ENCODE data around the gene PRKG1. TPM values are rescaled to one million over a fixed set of nuclear protein-coding genes. Genes with fewer than 3 reads are reported as not detected.

The PRKG1 gene
- total RNA-seq, 1 donor, result 67.3 TPM

DNA sequence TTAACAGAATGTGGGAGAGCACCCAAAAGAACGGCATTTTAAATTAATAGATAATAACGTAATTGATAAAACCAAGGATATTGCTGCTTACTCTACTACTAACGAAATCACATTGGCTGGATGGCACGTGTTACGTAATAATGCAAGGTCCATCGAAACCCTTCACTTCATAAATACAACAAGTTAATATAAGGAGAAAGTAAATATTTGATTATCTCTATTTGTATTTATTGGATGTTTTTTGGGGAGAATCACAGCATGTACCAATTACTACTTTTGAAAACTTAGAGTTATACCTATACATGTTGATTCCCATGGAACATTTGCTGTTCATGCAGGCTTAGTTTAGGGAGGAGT lies 1.6 kb downstream of the PRKG1 start:
- DNase-seq (ENCODE audit: low read depth in 2 of 3, low spot score in 2 of 3), result no peak

DNA sequence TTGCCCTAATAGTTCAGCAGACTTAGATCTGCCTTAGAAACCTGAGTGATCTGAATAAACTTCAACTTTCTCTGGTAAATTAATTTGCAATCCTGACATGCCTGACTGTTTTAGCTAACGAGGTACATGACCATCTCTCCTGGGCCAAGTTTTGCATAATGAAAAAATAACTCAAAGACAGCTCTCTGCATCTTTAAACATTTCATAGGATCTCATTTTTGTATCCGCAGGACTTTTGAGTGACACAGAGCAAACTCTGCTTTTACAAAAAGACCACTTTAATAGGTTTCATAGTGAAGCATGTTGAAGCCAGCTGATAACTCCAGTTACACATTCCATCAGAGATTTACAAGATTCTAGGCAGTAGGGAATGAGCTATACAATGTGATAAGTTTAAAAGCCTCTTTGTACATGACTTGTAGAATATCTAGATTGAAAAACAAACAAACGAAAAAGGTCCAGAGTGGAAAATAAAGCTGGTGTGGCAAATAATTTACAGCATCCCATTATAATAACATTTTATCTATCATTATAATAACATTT lies 2.1 kb downstream of the PRKG1 start:
- DNase-seq (ENCODE audit: low read depth in 2 of 3, low spot score in 2 of 3), result no peak

DNA sequence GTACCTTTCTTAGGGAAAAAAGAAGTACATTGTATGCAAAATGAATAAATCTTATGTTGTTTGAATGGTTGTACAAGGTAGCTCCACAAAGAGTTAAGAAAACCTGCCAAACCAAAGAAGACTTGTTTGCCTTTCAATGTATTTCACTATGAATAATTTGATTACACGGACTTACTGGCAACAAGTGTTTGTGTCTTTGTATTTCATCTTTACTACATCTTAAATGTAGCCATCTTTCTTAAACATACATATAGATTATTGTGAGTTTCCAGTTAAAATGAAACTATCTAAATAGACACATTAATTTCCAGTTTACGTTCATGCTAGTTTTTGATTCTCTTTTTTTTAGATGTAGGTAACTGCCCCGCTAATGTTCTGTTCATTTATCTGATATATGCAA lies 2.8 kb downstream of the PRKG1 start:
- DNase-seq (ENCODE audit: low read depth in 2 of 3, low spot score in 2 of 3), result no peak

DNA sequence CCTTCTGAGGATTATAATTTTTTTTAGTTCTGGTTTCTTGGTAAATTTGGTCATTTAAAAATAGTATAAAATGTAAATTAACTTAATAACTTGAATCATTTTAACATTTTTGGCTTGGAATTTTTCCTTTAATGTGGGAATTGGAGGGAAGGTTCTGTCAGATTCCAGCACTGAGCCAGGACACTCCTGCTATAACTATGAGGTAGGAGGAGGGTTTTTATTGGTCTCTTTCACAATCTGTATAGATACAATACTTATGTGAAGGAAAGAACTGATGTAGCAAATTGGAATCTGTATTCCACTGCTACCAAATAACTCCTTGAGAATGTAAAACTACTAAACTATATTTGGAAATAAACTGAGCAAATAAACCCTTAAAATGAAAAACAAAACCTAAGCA lies 3.2 kb downstream of the PRKG1 start:
- no peak for DNase-seq (ENCODE audit: low read depth in 2 of 3, low spot score in 2 of 3)

DNA sequence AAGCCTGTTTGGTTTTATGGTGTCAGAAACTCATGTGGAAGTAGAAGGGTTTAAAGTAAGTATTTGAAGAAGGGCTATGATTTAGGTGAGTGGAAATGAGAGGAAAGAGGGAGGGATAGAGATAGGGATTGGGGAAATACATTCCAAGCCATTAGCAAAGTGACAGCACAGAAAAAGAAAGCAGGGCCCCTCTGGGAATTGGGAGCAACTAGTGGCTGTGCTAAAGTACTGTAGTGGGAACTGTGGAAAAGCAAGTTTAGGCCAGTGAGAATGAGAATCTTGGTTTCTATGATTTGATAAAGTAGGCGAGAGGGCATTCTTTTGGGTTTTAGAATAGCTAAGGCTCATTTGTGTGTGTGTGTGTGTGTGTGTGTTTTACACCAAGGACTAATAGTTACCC lies 5.0 kb downstream of the PRKG1 start:
- DNase-seq (ENCODE audit: low read depth in 2 of 3, low spot score in 2 of 3), result no peak

DNA sequence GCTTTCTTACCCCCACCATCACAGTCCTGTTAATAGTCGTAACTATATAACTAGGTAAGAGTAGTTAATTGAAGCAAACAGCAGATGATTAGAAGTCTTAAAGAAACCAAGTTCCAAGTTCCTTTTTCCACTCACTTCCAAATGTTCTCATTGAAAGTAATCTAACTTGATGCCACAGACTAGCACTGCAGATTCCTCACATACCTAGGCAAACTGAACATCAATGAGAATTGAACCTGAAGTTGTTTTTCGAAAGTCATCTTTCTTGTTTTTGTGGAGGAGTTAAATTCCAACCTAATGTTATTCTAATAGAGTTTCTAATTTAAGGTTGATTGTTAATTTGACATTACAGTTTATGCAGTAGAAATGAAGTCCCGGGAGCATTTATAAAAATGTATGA lies 5.5 kb downstream of the PRKG1 start:
- no peak for DNase-seq (ENCODE audit: low read depth in 2 of 3, low spot score in 2 of 3)

DNA sequence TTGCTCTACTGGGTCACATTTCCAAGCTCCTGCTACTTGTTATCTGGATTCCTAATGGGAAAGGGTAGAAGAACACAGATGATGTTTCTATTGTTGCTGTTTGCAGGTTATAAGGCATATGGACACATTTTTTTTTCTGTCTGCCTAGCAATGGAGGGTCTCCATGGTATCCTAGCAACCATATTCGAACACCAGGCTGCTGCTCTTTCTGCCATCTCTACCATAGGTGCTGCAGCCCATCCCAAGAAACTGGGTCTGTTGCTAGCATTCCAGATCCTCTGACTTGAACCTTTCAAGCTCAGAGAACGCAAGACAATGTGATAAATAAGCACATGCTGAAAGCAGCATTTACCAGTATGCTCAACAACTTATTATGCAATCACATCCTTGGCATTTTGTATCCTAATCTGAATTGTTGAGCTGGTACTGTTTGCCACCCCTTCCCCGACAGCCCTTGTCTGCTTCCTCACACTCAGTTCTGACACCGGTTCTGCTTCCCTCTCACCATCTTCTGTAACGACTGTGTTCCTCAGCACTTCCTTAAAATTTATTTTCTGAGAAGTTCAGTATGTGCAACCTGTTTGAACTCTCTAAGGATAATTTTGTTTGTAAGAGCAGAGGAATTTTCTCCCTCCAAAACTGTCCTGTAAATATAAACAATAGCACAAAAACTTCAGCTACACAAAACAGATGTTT lies 6.2 kb downstream of the PRKG1 start:
- peak in 1 of 3 donors; percentile 8 for DNase-seq (ENCODE audit: low read depth in 2 of 3, low spot score in 2 of 3)

DNA sequence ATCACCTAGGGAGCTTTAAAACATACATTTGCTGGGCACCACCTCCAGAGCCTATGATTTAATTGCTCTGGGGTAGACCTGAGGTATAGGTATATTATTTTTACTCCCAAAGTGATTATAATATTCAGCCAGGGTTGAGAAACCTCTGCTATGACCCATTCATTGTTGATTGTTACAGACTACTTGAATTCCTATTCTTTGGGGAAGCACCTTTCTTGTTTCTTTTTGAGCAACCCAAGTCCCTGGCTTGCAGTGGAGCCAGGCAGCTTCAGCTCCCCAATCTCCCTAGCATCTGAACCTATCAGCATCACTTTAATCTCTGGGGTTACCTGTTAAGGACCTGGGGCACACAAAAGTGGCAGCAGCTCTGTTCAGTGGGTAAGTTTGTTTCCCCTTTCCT lies 8.6 kb downstream of the PRKG1 start:
- DNase-seq (ENCODE audit: low read depth in 2 of 3, low spot score in 2 of 3), result no peak

DNA sequence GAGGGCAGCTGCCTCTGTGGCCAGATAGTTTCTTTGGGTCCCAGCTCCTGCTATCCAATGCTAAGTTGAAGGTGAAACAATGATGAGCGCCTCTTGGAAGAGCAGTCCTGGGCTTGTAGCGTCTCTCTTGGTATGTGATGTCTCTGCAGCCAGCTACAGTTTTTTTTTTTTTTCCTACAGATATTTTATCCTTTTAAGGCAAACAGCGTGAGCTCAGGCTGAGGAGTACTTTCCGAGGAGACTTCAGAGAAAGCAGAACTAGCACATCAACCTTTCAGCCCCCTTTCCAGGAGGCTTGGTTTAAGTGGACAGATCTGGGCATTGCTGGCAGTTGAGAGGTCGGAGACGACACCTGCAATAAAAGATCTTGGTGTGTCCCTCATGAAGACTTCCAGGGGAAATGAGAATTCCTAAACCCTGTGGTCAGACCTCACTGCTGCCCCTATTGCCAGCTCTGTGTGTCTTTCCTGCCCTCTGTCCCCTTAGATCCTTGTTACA lies 9.1 kb downstream of the PRKG1 start:
- DNase-seq (ENCODE audit: low read depth in 2 of 3, low spot score in 2 of 3), result no peak

DNA sequence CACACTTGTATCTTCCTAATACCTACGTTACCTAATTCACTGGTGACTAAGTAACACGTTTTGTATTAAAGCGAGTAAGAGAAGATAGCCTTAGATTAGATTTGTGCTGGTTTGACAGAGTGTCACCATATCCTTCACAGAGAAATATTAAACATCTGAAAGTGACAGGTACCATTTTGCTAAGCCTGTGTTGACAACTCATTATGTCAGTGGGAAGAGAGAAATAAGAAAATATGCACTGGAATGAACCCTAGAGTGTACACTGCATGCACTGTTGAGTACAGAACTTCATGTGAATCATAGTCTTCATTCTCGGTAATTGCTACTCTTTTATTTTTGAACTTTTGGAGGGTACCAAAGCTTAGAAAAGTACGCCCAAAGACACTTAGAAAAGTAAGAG lies 10.9 kb downstream of the PRKG1 start:
- DNase-seq (ENCODE audit: low read depth in 2 of 3, low spot score in 2 of 3), result no peak

DNA sequence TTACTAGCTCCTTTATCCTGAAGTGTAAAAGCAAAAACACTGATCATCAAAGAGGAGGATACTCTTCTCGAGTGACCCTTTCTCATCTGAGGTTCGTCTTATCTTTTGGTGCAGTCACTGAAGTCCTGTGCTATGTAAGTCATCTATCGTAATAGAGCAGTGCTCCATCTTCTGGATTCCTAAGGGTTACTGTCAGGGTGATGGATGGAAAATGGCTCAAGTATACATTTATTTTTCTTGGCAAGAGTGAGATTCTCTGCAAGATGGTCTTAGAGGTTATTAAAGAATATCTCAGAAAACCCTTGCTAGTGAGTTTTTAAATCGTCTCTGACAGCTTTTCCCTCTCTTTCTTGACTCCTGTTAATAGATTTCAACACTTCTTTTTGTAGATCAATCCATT lies 12.4 kb downstream of the PRKG1 start:
- no peak for DNase-seq (ENCODE audit: low read depth in 2 of 3, low spot score in 2 of 3)

DNA sequence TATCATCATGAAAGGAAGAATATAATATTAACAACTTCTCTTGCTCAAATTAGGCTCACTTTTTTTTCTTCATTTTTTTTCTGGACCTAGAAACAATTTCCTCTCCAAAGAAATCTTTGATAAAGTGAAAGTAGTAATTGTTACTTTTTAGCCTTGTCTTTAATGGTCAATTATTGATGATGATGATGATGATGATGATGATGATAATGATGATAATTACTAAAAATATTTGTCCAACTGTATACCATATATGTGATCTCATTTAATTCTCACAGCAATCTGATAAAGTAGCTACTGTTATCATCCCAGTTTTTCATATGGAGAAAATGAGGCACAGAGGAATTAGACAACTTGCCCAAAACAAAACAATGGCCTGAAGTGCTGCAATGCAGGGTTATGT lies 12.8 kb downstream of the PRKG1 start:
- DNase-seq (ENCODE audit: low read depth in 2 of 3, low spot score in 2 of 3), result no peak

DNA sequence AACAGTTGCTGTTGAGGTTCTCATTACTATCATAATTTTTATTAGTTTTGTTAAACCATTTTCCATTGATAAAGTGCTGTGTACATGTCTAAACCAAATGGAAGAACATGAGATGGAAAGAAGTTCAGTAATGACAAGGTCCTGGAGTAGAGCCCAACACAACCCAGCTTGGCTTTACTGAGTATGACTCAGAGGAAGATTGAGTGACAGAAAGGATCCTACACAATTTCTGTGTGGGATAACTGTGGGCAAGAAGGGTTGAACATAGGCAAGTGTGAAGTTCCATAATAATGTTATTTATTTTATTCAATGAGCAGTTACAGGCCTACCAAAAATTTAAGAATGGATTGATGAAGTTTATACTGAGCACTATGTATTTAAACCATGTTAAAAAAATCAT lies 15.9 kb downstream of the PRKG1 start:
- DNase-seq (ENCODE audit: low read depth in 2 of 3, low spot score in 2 of 3), result no peak

DNA sequence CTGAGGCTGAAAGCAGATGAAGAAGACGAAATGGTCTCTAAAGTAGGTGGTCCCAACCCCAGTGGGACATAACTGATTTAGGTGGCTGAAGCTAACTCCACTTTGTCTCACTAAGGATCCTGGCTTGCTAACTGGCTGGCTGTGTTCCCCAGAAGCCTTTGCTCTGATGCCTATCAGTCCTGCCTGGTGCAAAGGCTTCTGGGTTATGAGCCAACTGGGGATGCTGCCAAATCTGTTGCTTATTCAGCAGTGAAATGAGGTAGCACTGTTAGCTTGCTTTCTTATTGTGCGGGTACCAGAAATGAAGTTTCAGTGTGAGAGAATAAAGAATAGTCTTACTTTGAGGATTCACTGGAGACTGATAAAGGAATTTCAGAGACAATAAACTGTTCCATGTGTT lies 18.1 kb downstream of the PRKG1 start:
- DNase-seq (ENCODE audit: low read depth in 2 of 3, low spot score in 2 of 3), result no peak

DNA sequence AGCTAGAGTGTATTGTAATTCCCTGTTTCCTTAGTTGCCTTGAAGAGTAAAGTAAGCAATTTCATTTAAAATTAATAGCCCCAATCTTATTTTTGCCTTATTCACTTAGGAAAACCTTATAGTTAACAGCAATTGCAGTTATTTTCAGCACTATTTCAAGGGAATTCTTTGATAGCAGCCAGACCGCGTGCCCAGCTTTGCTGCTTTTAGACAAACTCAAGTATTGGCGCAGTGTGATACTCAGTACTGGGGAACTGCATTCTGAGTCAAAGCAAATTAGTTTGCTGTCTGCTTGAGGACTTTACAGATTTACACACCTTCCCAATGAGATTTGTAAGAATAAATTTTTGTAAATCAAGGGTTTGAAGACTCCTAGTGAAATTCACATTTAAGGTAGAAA lies 21.2 kb downstream of the PRKG1 start:
- no peak for DNase-seq (ENCODE audit: low read depth in 2 of 3, low spot score in 2 of 3)

DNA sequence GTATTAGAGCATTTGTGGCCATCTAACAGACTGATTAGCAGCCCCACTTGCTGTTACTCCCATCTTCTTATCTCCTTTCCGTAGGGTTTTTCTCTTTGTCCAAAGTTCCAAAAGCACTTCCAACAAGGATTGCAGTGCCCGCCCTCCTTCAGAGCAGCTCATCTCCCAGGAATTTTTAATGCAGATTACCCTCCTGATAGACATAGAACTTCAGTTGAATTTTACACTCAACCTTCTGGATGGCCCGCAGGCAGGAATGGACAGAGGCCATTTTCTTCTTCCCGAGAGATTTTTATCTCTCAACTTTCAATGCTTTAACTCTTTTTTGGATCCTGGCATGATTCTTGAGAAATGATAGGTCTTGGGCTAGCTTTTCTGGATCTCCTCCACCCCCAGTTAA lies 23.3 kb downstream of the PRKG1 start:
- no peak for DNase-seq (ENCODE audit: low read depth in 2 of 3, low spot score in 2 of 3)

DNA sequence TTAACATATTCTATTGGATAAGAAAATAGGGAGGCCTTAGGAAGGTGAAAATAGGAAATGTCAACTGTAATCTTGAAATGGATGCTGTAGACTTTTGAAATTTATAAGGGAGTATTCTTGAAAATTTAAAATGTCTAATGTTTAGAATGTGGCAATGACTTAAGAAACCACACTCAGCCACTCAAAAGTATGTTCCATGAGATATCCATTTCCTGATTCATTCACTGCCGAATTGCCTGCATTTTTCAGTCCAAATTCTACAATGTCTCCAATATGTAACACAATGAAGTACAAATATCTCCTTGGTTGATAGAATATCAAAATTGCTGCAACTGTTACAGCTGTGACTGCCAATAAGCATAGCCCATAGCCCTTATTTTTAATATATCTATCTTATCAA lies 25.9 kb downstream of the PRKG1 start:
- no peak for DNase-seq (ENCODE audit: low read depth in 2 of 3, low spot score in 2 of 3)

DNA sequence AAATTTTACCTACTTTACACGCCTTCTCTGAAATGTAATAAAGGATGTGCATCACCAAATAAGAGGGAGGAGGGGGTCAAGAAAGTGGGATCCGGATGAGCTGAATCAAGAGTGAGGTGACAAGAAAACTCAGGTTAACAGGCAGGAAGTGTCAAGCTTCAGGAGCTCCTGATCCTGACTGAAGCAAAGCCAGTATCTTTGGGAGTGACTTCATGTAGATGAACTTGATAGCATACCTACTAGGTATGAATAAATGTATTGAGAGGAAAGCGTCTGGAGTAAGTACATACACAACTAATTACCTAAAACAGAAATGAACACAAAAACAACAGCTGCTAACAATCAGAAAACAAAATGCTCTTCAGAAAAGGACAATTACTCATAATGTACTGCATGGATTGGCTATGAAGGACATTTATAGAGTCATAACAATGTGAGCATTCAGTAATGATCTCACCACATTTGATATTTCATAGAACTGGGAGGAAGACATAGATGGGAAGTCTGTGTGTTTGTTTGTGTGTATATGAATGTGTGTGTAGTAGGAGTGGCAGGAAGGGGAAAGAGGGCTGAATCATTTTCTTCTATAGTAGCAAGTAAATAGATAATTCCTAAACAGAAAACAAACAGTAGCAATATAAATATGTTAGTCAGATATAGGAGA lies 29.4 kb downstream of the PRKG1 start:
- no peak for DNase-seq (ENCODE audit: low read depth in 2 of 3, low spot score in 2 of 3)

DNA sequence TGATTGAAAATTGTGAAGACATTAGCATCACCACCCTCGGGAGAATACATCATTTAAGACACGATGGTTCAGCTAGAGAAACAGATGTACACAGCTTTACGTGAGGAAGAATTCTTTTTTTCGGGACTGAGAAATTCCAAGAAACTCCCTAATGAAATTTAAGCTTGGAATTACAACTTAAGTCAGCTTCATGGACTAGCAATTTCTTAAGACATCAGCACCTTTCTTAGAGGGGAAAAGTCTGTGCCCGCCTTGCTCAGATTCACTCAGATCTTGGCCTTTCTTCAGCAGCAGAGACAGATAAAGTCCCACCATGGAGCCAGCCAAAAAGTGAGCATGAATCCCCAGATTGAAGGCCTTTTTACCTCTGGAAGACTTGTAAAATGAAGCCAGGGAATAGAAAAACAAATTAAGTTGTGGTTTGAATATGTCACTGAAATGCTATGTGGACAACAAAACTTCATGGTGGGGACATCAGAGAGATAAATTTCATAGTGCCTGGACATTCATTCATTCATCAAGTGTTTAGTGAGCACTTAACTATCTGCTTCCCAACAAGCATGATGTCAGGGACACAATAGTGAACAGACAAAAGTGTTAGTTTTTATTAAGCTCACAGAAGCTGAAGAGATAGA lies 32.1 kb downstream of the PRKG1 start:
- no peak for DNase-seq (ENCODE audit: low read depth in 2 of 3, low spot score in 2 of 3)

DNA sequence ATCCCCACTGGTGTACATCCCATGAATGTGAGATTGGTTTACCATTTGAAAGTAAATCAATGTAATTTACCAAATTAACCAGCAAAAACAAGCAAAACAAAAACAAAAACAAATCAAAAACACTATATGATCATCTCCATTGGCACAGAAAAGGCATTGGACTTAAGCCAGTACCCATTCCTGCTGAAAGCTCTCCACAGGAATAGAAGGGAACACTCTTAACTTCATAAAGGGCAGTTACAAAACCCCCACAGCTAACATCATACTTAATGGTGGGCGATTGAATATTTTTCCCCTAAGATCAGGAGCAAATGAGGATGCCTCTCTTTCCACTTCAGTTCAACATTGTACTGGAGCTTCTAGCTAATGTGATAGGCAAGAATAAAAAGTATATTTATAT lies 34.1 kb downstream of the PRKG1 start:
- DNase-seq (ENCODE audit: low read depth in 2 of 3, low spot score in 2 of 3), result no peak

DNA sequence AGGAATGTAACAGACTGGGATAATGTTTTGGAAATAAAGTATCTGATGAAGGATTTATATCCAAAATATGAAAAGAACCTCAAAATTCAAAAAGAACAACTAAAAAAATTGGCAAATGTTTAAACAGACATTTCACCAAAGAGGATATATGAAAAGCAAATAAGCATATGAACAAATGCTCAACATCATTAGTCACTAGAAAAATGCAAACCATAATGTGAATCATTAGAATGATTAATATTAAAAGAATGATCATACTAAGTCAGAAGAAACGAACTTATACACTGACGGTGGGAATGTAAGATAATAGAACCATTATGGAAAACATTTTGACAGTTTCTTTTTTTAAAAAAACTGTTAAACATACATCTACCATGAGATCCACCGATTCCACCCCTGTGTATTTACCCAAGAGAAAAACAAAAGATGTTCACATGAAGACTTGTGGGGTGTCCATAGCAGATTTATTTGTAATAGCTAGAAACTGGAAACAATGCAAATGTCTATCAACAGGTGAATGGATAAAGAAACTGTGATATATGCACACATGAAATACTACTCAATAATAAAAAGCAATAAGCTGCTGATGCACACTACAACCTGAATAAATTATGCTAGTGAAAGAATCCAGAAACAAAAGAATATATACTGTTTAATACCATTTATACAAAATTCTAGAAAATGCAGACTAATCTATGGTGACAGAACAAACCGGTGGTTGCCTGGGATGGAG lies 35.7 kb downstream of the PRKG1 start:
- no peak for DNase-seq (ENCODE audit: low read depth in 2 of 3, low spot score in 2 of 3)
